Left cardiac atrium (tissue), 4 donors: ENCODE results near the gene UBE2E2. TPM values are rescaled to one million over a fixed set of nuclear protein-coding genes. Genes with fewer than 3 reads are reported as not detected.

Experiments used
- ATAC-seq, 2 donors: fragments of 200-7000 bp; cut with Tn5 transposase; one replicate each; pipeline ENCODE4 v1.9.1; 2020; ENCODE audit warnings: mild to moderate bottlenecking in 2 of 2, moderate library complexity in 2 of 2
- DNase-seq: peaks from one replicate; pipeline ENCODE4 v3.0.0-alpha.2; 2020
- intact Hi-C, 2 donors: fragments of 100-400 bp; cut with DNase I; formaldehyde crosslinking; loops; one replicate each; pipeline versions ENCODE4 v1.14.1 to v1.15.1; 2022 to 2023
- total RNA-seq, 2 donors: library from RNA; stranded (reverse); fragmentation: NEBNext Ultra II Directional; extraction: Animal tissue kit (Norgen Biotek cat#: 25700); gene quantifications; one replicate each; pipeline ENCODE4 v1.2.1, GENCODE V29; 2021
- donor health status: DM: no; HTN: yes; CAD: no.
- donor health status: DM: no; HTN: yes; CAD: no; lungs with severe emphysema.
- donor health status: DM: yes; HTN: yes; CAD: no.
- donor health status: Dilated cardiomyopathy.

The UBE2E2 gene
- total RNA-seq, 2 donors from 2014 or later = 45.6 to 54.0 TPM

- ATAC-seq = no peak
- intact Hi-C loops = no loop called here
- DNase-seq = no peak
Measured at GRCh38 chr3:23539185-23539584, 336.1 kb downstream of the UBE2E2 start.

- DNase-seq = no peak
- intact Hi-C loops = no loop called here
- ATAC-seq = no peak
Measured at GRCh38 chr3:23540600-23540999, 337.5 kb downstream of the UBE2E2 start.

GRCh38 chr3:23542079-23542478, 339.0 kb downstream of the UBE2E2 start:
- DNase-seq = no peak
- no peak for ATAC-seq
- intact Hi-C loops = no loop called here

- intact Hi-C loops = no loop called here
- DNase-seq (no peak), ATAC-seq (no peak)
Measured at GRCh38 chr3:23546181-23546580, 343.1 kb downstream of the UBE2E2 start.

GRCh38 chr3:23547905-23548650, 345.0 kb downstream of the UBE2E2 start:
- intact Hi-C loops = no loop called here
- ATAC-seq (no peak), DNase-seq (no peak)

- ATAC-seq = no peak
- intact Hi-C loops = no loop called here
- DNase-seq = no peak
Measured at GRCh38 chr3:23548706-23549105, 345.6 kb downstream of the UBE2E2 start.

GRCh38 chr3:23549148-23549910, 346.2 kb downstream of the UBE2E2 start:
- ATAC-seq (no peak), DNase-seq (no peak)
- intact Hi-C loops = no loop called here

- intact Hi-C loops = no loop called here
- DNase-seq (no peak), ATAC-seq (no peak)
Measured at GRCh38 chr3:23550402-23550801, 347.3 kb downstream of the UBE2E2 start.

GRCh38 chr3:23552506-23552905, 349.4 kb downstream of the UBE2E2 start:
- intact Hi-C loops = no loop called here
- DNase-seq (no peak), ATAC-seq (no peak)

GRCh38 chr3:23553353-23553752, 350.2 kb downstream of the UBE2E2 start:
- no peak for ATAC-seq
- no peak for DNase-seq
- intact Hi-C loops = no loop called here

GRCh38 chr3:23565041-23565775, 362.1 kb downstream of the UBE2E2 start:
- intact Hi-C loops = no loop called here
- ATAC-seq = no peak
- no peak for DNase-seq

GRCh38 chr3:23566499-23566898, 363.4 kb downstream of the UBE2E2 start:
- DNase-seq = no peak

GRCh38 chr3:23567917-23568316, 364.8 kb downstream of the UBE2E2 start:
- intact Hi-C loops = no loop called here
- ATAC-seq = peak; percentile 78 to 91
- DNase-seq = no peak

More at GRCh38 chr3:23566499-23566898, 363.4 kb downstream of the UBE2E2 start:
- no peak for ATAC-seq
- intact Hi-C loops = no loop called here

- DNase-seq (no peak), ATAC-seq (no peak)
- intact Hi-C loops = no loop called here
Measured at GRCh38 chr3:23573827-23574226, 370.7 kb downstream of the UBE2E2 start.

- DNase-seq (no peak), ATAC-seq (no peak)
- intact Hi-C loops = no loop called here
Measured at GRCh38 chr3:23574822-23575315, 371.7 kb downstream of the UBE2E2 start.

GRCh38 chr3:23575697-23576096, 372.6 kb downstream of the UBE2E2 start:
- no peak for ATAC-seq
- no peak for DNase-seq
- intact Hi-C loops = no loop called here

- ATAC-seq (no peak), DNase-seq (no peak)
- intact Hi-C loops = no loop called here
Measured at GRCh38 chr3:23576379-23576959, 373.3 kb downstream of the UBE2E2 start.

GRCh38 chr3:23580096-23580713, 377.1 kb downstream of the UBE2E2 start:
- DNase-seq = no peak
- no peak for ATAC-seq
- intact Hi-C loops = no loop called here
